Left ventricle myocardium inferior (tissue), 1 donor: Measurements from ENCODE around the gene PKDCC. TPM values are rescaled to one million over a fixed set of nuclear protein-coding genes. Genes with fewer than 3 reads are reported as not detected.
"Not testable (repeated sequence)": the region's sequence is repeated elsewhere in the genome, so short reads cannot be mapped to it uniquely, and the experiment has no call there.

Experiments used
- DNase-seq: peaks from one replicate; pipeline ENCODE4 v3.0.0-alpha.2; 2020
- H3K27ac ChIP-seq: fragments of 200-600 bp; replicated peaks from 2 replicates; pipeline ENCODE4 v1.8.0; 2021
- H3K27me3 ChIP-seq: fragments of 200-600 bp; 2 replicates; pipeline ENCODE4 v1.8.0; 2021; ENCODE audit warnings: low read depth
- H3K36me3 ChIP-seq: fragments of 200-600 bp; 2 replicates; pipeline ENCODE4 v1.8.0; 2021
- H3K4me1 ChIP-seq: fragments of 200-600 bp; 2 replicates; pipeline ENCODE4 v1.8.0; 2021
- H3K4me3 ChIP-seq: fragments of 200-600 bp; 2 replicates; pipeline ENCODE4 v1.8.0; 2021; ENCODE audit warnings: mild to moderate bottlenecking, moderate library complexity
- H3K9me3 ChIP-seq: fragments of 200-600 bp; replicated peaks from 2 replicates; pipeline ENCODE4 v1.8.0; 2021
- CTCF ChIP-seq: fragments of 200-600 bp; IDR thresholded peaks from 2 replicates; pipeline ENCODE4 v1.8.0; 2021; ENCODE audit warnings: antibody characterized with exemption, mild to moderate bottlenecking, borderline replicate concordance
- intact Hi-C: fragments of 100-400 bp; cut with micrococcal nuclease; formaldehyde crosslinking; loops from one replicate; pipeline ENCODE4 v1.11.0; 2022
- total RNA-seq: library from RNA; stranded (reverse); fragmentation: NEBNext Ultra II Directional; extraction: Animal tissue kit (Norgen Biotek cat#: 25700); gene quantifications from one replicate; pipeline ENCODE4 v1.2.1, GENCODE V29; 2021
- donor health status: DM: no; HTN: yes; CAD: no; lungs with severe emphysema.

PKDCC gene
- total RNA-seq, 1 donor from 2014 or later, result 88.7 TPM

GRCh38 chr2:42082016-42082415 is 34.2 kb downstream of the PKDCC start:
- Histone ChIP-seq H3K27me3 (no peaks in the 10 kb centered on the region), H3K36me3 (no peaks in the 10 kb centered on the region), H3K4me1 (peaks cover 21% of the 10 kb centered on the region), H3K27ac (no peak overlapping the region), H3K9me3 (no peaks in the 10 kb centered on the region), H3K4me3 (no peak overlapping the region)
- intact Hi-C loops, result no loop called here
- TF ChIP-seq CTCF, result no peak
- no peak for DNase-seq

GRCh38 chr2:42084231-42084671 is 36.4 kb downstream of the PKDCC start:
- Histone ChIP-seq H3K27ac (peak overlapping the region; percentile 62), H3K4me3 (no peak overlapping the region), H3K9me3 (no peaks in the 10 kb centered on the region), H3K27me3 (no peaks in the 10 kb centered on the region), H3K36me3 (no peaks in the 10 kb centered on the region), H3K4me1 (peaks cover 21% of the 10 kb centered on the region)
- DNase-seq, result peak; percentile 38
- TF ChIP-seq CTCF, result no peak
- intact Hi-C loops, result no loop called here

GRCh38 chr2:42085070-42085469 is 37.2 kb downstream of the PKDCC start:
- not testable (repeated sequence) for H3K9me3 ChIP-seq, H3K27me3 ChIP-seq, H3K36me3 ChIP-seq, H3K4me3 ChIP-seq, DNase-seq
- Histone ChIP-seq H3K4me1 (peaks cover 21% of the 10 kb centered on the region), H3K27ac (peak overlapping the region; percentile 62)
- intact Hi-C loops, result loop anchor here (5.0 kb wide), 1 partner anchor 233 kb away; no protein-coding TSS in a partner anchor

- Histone ChIP-seq H3K27ac (no peak overlapping the region), H3K27me3 (no peaks in the 10 kb centered on the region), H3K4me3 (no peak overlapping the region), H3K36me3 (no peaks in the 10 kb centered on the region), H3K9me3 (no peaks in the 10 kb centered on the region), H3K4me1 (peaks cover 21% of the 10 kb centered on the region)
- TF ChIP-seq CTCF, result no peak
- DNase-seq, result no peak
- intact Hi-C loops, result loop anchor here (2.0 to 5.0 kb wide), 2 partner anchors 215 to 234 kb away; no protein-coding TSS in a partner anchor
Observed at GRCh38 chr2:42085706-42086487, 38.1 kb downstream of the PKDCC start.

GRCh38 chr2:42086500-42086953 is 38.7 kb downstream of the PKDCC start:
- Histone ChIP-seq H3K4me1 (peaks cover 21% of the 10 kb centered on the region), H3K9me3 (no peaks in the 10 kb centered on the region), H3K4me3 (no peak overlapping the region), H3K27ac (no peak overlapping the region), H3K27me3 (no peaks in the 10 kb centered on the region), H3K36me3 (no peaks in the 10 kb centered on the region)
- intact Hi-C loops, result loop anchor here (2.0 to 5.0 kb wide), 2 partner anchors 216 to 234 kb away; no protein-coding TSS in a partner anchor
- peak; percentile 84 for TF ChIP-seq CTCF
- no peak for DNase-seq
